Heart right ventricle (tissue), 16 donors: ENCODE measurements around the gene STARD5. TPM values are rescaled to one million over a fixed set of nuclear protein-coding genes. Genes with fewer than 3 reads are reported as not detected.

Experiments
- ATAC-seq, 8 donors: fragments of 200-7000 bp; cut with Tn5 transposase; one replicate each; pipeline ENCODE4 v1.9.1; 2020; ENCODE audit warnings: mild to moderate bottlenecking in 8 of 8, moderate library complexity in 8 of 8, moderate number of reproducible peaks in 1 of 8
- DNase-seq, 2 donors: peaks; one replicate each; pipeline ENCODE4 v3.0.0-alpha.2; 2020
- H3K27ac ChIP-seq, 10 donors: fragments of 200-600 bp; sonication (generic) in 2 of 10; one replicate each; pipeline versions ENCODE4 v1.5.0 to v1.8.0; 2020 to 2022; ENCODE audit warnings: mild to moderate bottlenecking in 3 of 10
- H3K27me3 ChIP-seq, 7 donors: fragments of 200-600 bp; one replicate each; pipeline ENCODE4 v1.8.0; 2021 to 2022; ENCODE audit warnings: mild to moderate bottlenecking in 2 of 7
- H3K36me3 ChIP-seq, 9 donors: fragments of 200-600 bp; sonication (generic) in 1 of 9; one replicate each; pipeline versions ENCODE4 v1.5.0 to v1.8.0; 2020 to 2022; ENCODE audit warnings: mild to moderate bottlenecking in 2 of 9
- H3K4me1 ChIP-seq, 9 donors: fragments of 200-600 bp; sonication (generic) in 1 of 9; one replicate each; pipeline versions ENCODE4 v1.5.0 to v1.8.0; 2020 to 2022; ENCODE audit warnings: mild to moderate bottlenecking in 4 of 9
- H3K4me3 ChIP-seq, 10 donors: fragments of 200-600 bp; sonication (generic) in 2 of 10; one replicate each; pipeline versions ENCODE4 v1.5.0 to v1.8.0; 2020 to 2022; ENCODE audit warnings: mild to moderate bottlenecking in 7 of 10, moderate library complexity in 2 of 10
- H3K9me3 ChIP-seq, 11 donors: fragments of 200-600 bp in 10 of 11; sonication (generic) in 2 of 11; one replicate each; pipeline versions ENCODE4 v1.5.0 to v1.8.0; 2013 to 2022; ENCODE audit warnings: mild to moderate bottlenecking in 2 of 11, control low read depth in 1 of 11, moderate library complexity in 1 of 11
- WGBS, 2 donors: extraction: QIAGEN DNeasy Blood & Tissue Kit; methylation state at CpG; one replicate each; pipeline ENCODE4 v1.1.7; 2013; ENCODE audit warnings: inconsistent platforms in 1 of 2; 5-methylcytosine and 5-hydroxymethylcytosine counted together
- intact Hi-C, 10 donors: fragments of 100-400 bp; cut with DNase I; formaldehyde crosslinking; loops; one replicate each; pipeline versions ENCODE4 v1.11.1 to v1.14.2; 2022
- polyA plus RNA-seq, 2 donors: library from polyadenylated mRNA; stranded (reverse); fragments of 200-250 nt; gene quantifications; one replicate each; pipeline ENCODE4 v1.2.3, GENCODE V29; 2013
- total RNA-seq, 10 donors: library from RNA; stranded (reverse); fragmentation: NEBNext Ultra II Directional in 3 of 10; extraction: Animal tissue kit (Norgen Biotek cat#: 25700) in 3 of 10; gene quantifications; one replicate each; pipeline versions ENCODE4 v1.2.1 to v1.2.4, GENCODE V29; 2021 to 2023
- TF ChIP-seq, protein P1 (sequence below), 9 donors: fragments of 200-600 bp; sonication (generic) in 2 of 9; IDR thresholded peaks; one replicate each; pipeline versions ENCODE4 v1.5.0 to v1.8.0; 2021 to 2022; ENCODE audit warnings: antibody characterized with exemption in 9 of 9, mild to moderate bottlenecking in 5 of 9, moderate library complexity in 1 of 9
- donor health status: Arrhythmogenic right ventricular cardiomyopathy.
- donor health status: ischemic (EF 13 %, LVEDD 7.1; RV severe dilation, severe dysfunction).
- donor health status: healthy with polysubstance abuse.
- donor health status: DM: no; HTN: yes; CAD: no.
- donor health status: DM: no; HTN: no; CAD: no.
- donor health status: ischemic (EF 25% LVEDD 6.9; RV normal size, moderate dysfunction).
- donor health status: ischemic (EF 25% LVEDD 5.7; RV mildly dilated, moderate dysfunction).
- donor health status: healthy.
- donor health status: DM: yes; HTN: yes; CAD: no.
- donor health status: Ischemic cardiomyopathy.
- donor health status: ischemic (EF 35%, LVEDD 5.7; RV mildly dilated, moderate dysfunction).
- donor health status: nonischemic (EF 11% LVEDD 7.7; RV severe dilation, severe dysfunction).
- donor health status: DM: yes; HTN: yes; CAD: no.
- donor health status: PGD.
- donor health status: ischemic (EF 29% LVEDD 5.4; RV normal size, mild dysfunction).
- donor health status: nonischemic (EF 23%, LVEDD 6.1; RV moderate dilation, normal function).

The STARD5 gene
- total and polyA plus RNA-seq, 12 donors = 0.70 to 4.7 (median 1.3) TPM

DNA sequence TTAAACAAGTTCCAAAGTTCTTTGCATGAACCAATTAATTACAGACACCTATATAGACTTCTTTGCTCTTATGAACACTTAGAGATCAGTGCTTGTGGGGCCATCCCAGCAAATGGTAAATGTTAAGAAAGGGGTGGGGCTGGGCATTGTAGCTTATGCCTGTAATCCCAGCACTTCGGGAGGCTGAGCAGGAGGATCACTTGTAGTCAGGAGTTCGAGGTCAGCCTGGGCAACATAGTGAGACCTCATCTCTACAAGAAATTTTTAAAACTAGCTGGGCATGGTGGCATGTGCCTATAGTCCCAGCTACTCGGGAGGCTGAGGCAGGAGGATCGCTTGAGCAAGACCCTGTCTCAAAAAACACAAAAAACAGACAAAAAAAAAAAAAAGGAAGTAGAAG lies 19.4 kb upstream of the STARD5 start:
- WGBS, 2 donors = 92 to 97% methylated on average over 4 of the region's 4 CpGs
- Histone ChIP-seq H3K4me1 (peaks cover 0 to 10% (median 0%) of the 10 kb centered on the region in 9 donors), H3K9me3 (no peaks in the 10 kb centered on the region), H3K27ac (no peak overlapping the region), H3K36me3 (no peaks in the 10 kb centered on the region), H3K4me3 (no peak overlapping the region), H3K27me3 (no peaks in the 10 kb centered on the region)
- ATAC-seq = no peak
- DNase-seq = no peak
- TF ChIP-seq, protein P1, sequence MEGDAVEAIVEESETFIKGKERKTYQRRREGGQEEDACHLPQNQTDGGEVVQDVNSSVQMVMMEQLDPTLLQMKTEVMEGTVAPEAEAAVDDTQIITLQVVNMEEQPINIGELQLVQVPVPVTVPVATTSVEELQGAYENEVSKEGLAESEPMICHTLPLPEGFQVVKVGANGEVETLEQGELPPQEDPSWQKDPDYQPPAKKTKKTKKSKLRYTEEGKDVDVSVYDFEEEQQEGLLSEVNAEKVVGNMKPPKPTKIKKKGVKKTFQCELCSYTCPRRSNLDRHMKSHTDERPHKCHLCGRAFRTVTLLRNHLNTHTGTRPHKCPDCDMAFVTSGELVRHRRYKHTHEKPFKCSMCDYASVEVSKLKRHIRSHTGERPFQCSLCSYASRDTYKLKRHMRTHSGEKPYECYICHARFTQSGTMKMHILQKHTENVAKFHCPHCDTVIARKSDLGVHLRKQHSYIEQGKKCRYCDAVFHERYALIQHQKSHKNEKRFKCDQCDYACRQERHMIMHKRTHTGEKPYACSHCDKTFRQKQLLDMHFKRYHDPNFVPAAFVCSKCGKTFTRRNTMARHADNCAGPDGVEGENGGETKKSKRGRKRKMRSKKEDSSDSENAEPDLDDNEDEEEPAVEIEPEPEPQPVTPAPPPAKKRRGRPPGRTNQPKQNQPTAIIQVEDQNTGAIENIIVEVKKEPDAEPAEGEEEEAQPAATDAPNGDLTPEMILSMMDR (IDR thresholded peaks at IDR 0.05) = no peak
- intact Hi-C loops = no loop called here

DNA sequence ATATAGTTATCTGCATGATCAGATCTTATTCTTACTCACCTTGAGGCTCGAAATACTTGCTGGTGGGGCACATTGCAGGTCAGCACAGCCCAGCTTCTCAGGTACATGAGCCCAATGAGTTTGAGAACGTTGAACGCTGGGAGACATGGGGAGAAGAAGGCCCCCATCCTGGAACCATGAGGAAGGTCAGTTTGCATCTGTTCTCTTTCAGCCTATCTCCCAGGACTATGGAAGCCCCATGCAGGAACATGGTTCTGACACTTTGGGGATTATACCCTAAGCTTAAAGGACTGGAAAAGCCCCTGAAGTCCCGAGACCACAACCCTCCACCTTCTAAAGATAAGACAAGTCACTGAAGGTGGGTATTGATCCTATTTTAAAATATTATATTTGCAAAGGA lies 17.4 kb upstream of the STARD5 start:
- DNase-seq (no peak), ATAC-seq (no peak)
- Histone ChIP-seq H3K9me3 (no peaks in the 10 kb centered on the region), H3K27ac (no peak overlapping the region), H3K27me3 (no peaks in the 10 kb centered on the region), H3K4me3 (no peak overlapping the region), H3K36me3 (no peaks in the 10 kb centered on the region), H3K4me1 (peaks cover 0 to 24% (median 8%) of the 10 kb centered on the region in 9 donors)
- intact Hi-C loops = no loop called here
- TF ChIP-seq, protein P1 (IDR thresholded peaks at IDR 0.05) = no peak
- 93 to 95% methylated on average over 4 of the region's 4 CpGs for WGBS, 2 donors

DNA sequence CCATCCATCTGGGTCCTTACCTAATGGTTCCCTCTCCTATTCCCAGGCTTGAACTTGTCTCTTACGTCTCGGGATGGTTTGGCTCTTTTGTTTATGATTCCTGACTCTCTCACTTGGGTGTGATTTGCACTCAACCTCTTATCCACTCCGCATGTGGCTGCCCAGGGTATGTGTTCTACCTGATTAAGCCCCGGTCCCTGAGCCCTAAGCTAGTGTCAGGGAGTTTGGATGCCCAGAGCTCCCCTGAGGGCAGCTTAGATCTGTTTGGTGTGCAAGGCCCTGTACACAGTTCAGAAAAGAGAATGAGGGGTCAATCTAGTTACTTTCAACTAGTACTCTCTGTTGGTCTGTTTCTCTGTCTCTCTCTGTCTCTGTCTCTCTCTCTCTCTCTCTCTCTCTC lies 15.9 kb upstream of the STARD5 start:
- Histone ChIP-seq H3K36me3 (no peaks in the 10 kb centered on the region), H3K27ac (no peak overlapping the region), H3K4me3 (no peak overlapping the region), H3K27me3 (no peaks in the 10 kb centered on the region), H3K9me3 (no peaks in the 10 kb centered on the region), H3K4me1 (peaks cover 0 to 24% (median 8%) of the 10 kb centered on the region in 9 donors)
- ATAC-seq (no peak), DNase-seq (no peak)
- intact Hi-C loops = loop anchor here in 3 of 10 donors (5.0 to 10.0 kb wide), 3 partner anchors 48 to 65 kb away; no protein-coding TSS in a partner anchor
- TF ChIP-seq, protein P1 (IDR thresholded peaks at IDR 0.05) = no peak
- whole genome bisulfite sequencing, 2 donors = 68 to 89% methylated on average over 4 of the region's 4 CpGs

DNA sequence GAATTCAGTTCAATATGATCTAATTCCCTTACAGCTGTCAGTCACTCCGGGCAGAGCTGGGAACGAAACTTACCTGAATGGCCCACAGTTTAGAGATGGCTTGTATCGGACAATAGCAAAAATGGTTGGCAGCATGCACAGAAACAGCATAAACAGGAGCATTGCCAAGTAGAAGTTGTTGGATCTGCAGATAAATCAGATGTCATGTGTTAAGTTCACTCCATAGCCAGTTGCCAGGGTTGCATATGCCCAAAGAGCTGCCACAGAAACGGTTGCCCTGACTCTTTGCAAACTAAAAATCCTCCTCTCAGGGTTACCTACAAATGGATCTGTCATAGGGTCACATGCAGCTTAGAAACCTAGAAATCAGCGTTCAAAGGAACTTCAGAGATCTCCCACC lies 15.4 kb upstream of the STARD5 start:
- intact Hi-C loops = loop anchor here in 3 of 10 donors (5.0 to 10.0 kb wide), 3 partner anchors 47 to 65 kb away; no protein-coding TSS in a partner anchor
- Histone ChIP-seq H3K4me3 (no peak overlapping the region), H3K27me3 (no peaks in the 10 kb centered on the region), H3K27ac (no peak overlapping the region), H3K9me3 (no peaks in the 10 kb centered on the region), H3K36me3 (no peaks in the 10 kb centered on the region), H3K4me1 (peaks cover 0 to 28% (median 8%) of the 10 kb centered on the region in 9 donors)
- DNase-seq (no peak), ATAC-seq (no peak)
- TF ChIP-seq, protein P1 (IDR thresholded peaks at IDR 0.05) = no peak
- WGBS, 2 donors = 93 to 96% methylated on average over 5 of the region's 5 CpGs
